AG04449 (cell line): ENCODE results near the gene SSX2IP.

Experiments
- CTCF ChIA-PET: fragments of 350-600 bp; formaldehyde crosslinking; extraction: SDS; loops from one replicate; lab custom pipeline; 2021; ENCODE audit warnings: antibody characterized with exemption; lab: Yijun Ruan, JAX
- POLR2A ChIA-PET: fragments of 400-600, 350-600 bp; formaldehyde crosslinking; extraction: SDS; loops from one replicate; lab custom pipeline; 2020; ENCODE audit warnings: antibody characterized with exemption, inconsistent platforms; lab: Yijun Ruan, JAX
- DNase-seq: peaks from one replicate; pipeline ENCODE4 v3.0.0-alpha.2; 2010; ENCODE audit warnings: low read depth, low spot score
- H3K4me3 ChIP-seq: 2 replicates; pipeline ENCODE4 v1.5.1; 2011; ENCODE audit warnings: low read depth, mild to moderate bottlenecking, control low read depth, low read length
- TF ChIP-seq, protein P1 (sequence below): IDR thresholded peaks from one replicate; pipeline ENCODE4 v1.5.1; 2011; ENCODE audit warnings: mild to moderate bottlenecking, moderate library complexity, low read length, control low read depth, inconsistent platforms; ENCODE audit not compliant: insufficient read depth; ENCODE audit errors: missing control alignments

SSX2IP gene

GRCh38 chr1:84611796-84612195 is 78.5 kb downstream of the SSX2IP start:
- ChIA-PET CTCF (interaction anchor here (1.3 to 2.4 kb wide), 2 partner anchors 9 to 147 kb away, joined by 4 to 15 read pairs; no protein-coding TSS in a partner anchor), POLR2A (interaction anchor here (1.2 kb wide), 1 partner anchor 106 kb away, joined by 3 read pairs; the partner anchor contains the start of genes GNG5 and SPATA1)
- DNase-seq: no peak
- TF ChIP-seq, protein P1, sequence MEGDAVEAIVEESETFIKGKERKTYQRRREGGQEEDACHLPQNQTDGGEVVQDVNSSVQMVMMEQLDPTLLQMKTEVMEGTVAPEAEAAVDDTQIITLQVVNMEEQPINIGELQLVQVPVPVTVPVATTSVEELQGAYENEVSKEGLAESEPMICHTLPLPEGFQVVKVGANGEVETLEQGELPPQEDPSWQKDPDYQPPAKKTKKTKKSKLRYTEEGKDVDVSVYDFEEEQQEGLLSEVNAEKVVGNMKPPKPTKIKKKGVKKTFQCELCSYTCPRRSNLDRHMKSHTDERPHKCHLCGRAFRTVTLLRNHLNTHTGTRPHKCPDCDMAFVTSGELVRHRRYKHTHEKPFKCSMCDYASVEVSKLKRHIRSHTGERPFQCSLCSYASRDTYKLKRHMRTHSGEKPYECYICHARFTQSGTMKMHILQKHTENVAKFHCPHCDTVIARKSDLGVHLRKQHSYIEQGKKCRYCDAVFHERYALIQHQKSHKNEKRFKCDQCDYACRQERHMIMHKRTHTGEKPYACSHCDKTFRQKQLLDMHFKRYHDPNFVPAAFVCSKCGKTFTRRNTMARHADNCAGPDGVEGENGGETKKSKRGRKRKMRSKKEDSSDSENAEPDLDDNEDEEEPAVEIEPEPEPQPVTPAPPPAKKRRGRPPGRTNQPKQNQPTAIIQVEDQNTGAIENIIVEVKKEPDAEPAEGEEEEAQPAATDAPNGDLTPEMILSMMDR: no peak
- no peak overlapping the region for H3K4me3 ChIP-seq

- ChIA-PET POLR2A (interaction anchor here (1.2 kb wide), 1 partner anchor 105 kb away, joined by 3 read pairs; the partner anchor contains the start of genes GNG5 and SPATA1), CTCF (interaction anchor here (1.3 to 2.6 kb wide), 5 partner anchors 9 to 169 kb away, joined by 3 to 15 read pairs (median 7); no protein-coding TSS in a partner anchor)
These were observed 79.2 kb downstream of the SSX2IP start for GRCh38 chr1:84611091-84611490.

GRCh38 chr1:84606977-84607376 is 83.3 kb downstream of the SSX2IP start:
- TF ChIP-seq, protein P1: no peak
- ChIA-PET CTCF (interaction anchor here (1.1 to 11.1 kb wide), 10 partner anchors 13 to 472 kb away, joined by 3 to 188 read pairs (median 10); partner anchors contain the start of gene PRKACB), POLR2A (no interaction called here)
- no peak overlapping the region for H3K4me3 ChIP-seq
- no peak for DNase-seq

More at GRCh38 chr1:84611091-84611490, 79.2 kb downstream of the SSX2IP start:
- H3K4me3 ChIP-seq: no peak overlapping the region
- TF ChIP-seq, protein P1: no peak
- no peak for DNase-seq

GRCh38 chr1:84605157-84605556 is 85.1 kb downstream of the SSX2IP start:
- H3K4me3 ChIP-seq: no peak overlapping the region
- CTCF ChIA-PET: interaction anchor here (0.8 to 11.1 kb wide), 21 partner anchors 8 to 701 kb away, joined by 3 to 188 read pairs (median 5); partner anchors contain the start of genes GNG5, PRKACB, RPF1 and SPATA1
- no peak for DNase-seq
- POLR2A ChIA-PET: no interaction called here
- TF ChIP-seq, protein P1: no peak

GRCh38 chr1:84603941-84604830 is 86.1 kb downstream of the SSX2IP start:
- TF ChIP-seq, protein P1: peak; percentile 58
- DNase-seq: peak; percentile 63
- peak overlapping the region; percentile 43 for H3K4me3 ChIP-seq
- ChIA-PET CTCF (interaction anchor here (0.8 to 11.1 kb wide), 28 partner anchors 7 to 700 kb away, joined by 3 to 188 read pairs (median 5); partner anchors contain the start of genes GNG5, PRKACB, RPF1 and SPATA1), POLR2A (interaction anchor here (0.5 to 2.4 kb wide), 3 partner anchors 11 to 98 kb away, joined by 3 to 17 read pairs (median 5); partner anchors contain the start of genes CTBS, GNG5 and SPATA1)

- TF ChIP-seq, protein P1: no peak
- peak overlapping the region; percentile 43; the same call in 1 of the 2 replicates for H3K4me3 ChIP-seq
- CTCF ChIA-PET: interaction anchor here (0.9 to 11.1 kb wide), 14 partner anchors 11 to 462 kb away, joined by 3 to 188 read pairs (median 6); partner anchors contain the start of gene RPF1
- POLR2A ChIA-PET: interaction anchor here (1.4 to 2.4 kb wide), 2 partner anchors 29 to 97 kb away, joined by 3 to 17 read pairs; partner anchors contain the start of genes CTBS, GNG5 and SPATA1
- DNase-seq: no peak
These were observed 87.0 kb downstream of the SSX2IP start for GRCh38 chr1:84603223-84603622.
